ENCODE data around the gene MYO10.
"Not testable (repeated sequence)": the region's sequence is repeated elsewhere in the genome, so short reads cannot be mapped to it uniquely, and the experiment has no call there.

The MYO10 gene

DNA sequence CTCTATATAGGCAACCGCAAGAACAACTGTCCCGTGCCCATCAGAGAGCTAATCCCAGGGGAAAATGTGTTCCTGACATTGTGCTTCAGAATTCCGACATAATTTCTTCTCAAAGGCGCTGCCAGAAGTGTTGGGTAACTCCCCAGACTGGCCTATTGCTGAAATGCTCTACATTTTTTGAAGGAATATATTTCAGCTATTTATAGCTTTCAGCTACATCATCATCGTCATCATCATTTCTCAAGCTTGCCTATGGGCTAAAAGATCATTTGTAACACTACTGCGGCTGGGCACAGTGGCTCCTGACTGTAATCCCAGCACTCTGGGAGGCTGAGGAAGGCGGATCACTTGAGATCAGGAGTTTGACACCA lies 49.7 kb downstream of the MYO10 start:
- DNase-seq: no peak

DNA sequence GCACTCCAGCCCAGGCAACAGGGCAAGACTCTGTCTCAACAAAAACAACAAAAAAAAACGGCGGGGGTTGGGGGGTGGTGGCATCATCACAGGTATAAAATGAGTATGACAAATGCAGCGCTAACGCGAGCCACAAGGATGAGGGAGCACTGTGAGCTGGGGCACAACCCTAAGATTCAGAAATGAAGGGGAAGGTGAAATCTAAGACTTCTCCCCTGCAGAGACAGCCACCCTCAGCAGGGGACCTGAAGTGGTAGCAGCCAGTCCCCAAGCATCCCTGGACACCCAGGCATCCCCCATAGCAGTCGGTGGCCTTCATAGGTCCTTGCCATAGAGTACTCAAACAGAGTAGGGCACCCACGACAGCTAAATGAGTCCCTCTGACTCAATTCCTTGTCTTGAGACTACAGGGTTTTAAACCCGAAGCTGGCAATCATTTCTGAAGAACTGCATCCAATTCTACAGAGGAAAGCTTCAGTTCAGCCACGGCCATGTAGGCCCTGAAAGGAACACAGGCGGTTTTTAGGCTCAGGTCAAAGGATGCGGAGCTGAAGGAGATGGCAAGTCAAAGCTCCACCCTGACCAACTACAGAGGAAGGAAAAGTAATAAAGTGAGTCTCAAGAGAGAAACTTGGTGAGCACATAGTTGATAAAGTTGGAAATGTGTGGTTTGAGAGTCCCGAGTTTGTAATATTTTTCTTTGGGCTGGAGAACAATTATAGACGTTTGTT lies 50.3 kb downstream of the MYO10 start:
- DNase-seq: no peak

DNA sequence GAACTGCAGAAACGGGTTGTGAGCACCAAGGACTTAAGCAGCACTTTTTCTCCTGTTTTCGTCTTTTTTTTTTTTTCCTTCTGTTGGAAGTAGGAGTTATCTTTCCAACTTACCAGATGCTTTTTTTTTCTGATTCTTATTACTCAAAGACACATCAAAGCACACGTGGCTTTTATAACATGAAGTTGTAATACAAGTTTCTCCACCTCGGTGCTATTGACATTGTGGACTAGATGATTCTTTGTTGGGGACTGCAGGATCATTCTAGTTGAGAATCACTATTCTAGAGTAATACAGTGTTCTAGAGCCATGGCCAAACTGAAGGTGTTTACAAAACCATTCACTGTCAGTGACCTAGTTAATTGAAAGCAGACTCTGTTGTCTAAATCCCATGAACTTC lies 51.5 kb downstream of the MYO10 start:
- no peak for DNase-seq

DNA sequence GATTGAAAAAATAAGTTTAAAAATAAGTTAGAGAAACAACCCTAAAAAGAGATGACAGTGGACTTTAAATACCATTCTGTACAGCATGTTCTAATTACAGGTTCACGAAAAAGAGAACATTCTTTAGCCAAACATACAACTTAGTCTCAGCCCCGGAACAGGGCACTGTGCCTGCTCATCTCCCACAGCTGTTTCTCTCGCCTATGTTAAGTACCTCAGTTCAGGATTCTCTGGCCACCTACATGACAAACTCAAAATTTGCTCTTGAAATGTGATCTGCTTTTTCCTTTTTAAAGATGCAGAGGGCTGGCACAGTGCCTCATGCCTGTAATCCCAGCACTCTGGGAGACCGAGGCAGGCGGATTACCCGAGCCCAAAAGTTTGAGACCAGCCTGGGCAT lies 52.3 kb downstream of the MYO10 start:
- no peak for DNase-seq

GRCh38 chr5:16883176-16883575 lies 52.9 kb downstream of the MYO10 start:
- no peak for DNase-seq

DNA sequence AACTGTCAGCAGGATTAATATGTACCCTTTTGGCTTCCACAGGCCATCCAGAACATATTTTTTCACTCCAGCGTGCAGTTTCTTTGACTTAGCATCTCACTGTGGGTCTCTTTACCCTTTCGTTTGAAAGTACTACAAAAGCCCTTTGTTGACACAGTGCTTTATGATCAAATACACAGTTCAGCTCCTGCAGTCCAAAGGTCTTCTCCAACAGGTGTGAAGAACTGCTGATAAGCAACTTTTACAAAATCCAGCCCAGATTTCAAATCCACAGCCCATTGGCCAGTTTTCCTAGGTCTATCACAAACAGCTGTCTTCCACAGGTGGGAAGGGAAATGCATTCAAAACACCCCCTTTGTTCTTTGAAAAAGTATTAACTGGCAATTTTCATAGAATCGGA lies 54.8 kb downstream of the MYO10 start:
- DNase-seq: no peak

DNA sequence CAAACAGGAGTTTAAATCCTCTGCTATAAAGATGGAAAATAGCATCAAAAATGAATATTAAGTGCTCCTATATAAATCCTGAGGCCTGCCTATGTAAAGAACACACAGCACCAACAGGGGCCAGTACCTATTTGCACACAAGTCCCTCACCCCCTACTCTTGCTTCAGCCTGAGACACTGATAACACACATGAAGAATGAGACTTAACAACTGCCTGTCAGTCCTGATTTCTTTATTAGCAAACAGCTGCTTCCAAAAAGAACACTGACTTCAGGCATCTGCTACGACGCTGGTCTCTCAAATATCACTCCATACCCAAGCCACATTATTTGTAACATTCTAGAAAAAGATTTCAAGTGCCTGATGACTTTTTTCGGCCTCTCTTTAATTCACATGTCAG lies 55.5 kb downstream of the MYO10 start:
- DNase-seq: no peak

GRCh38 chr5:16879650-16880049 lies 56.4 kb downstream of the MYO10 start:
- DNase-seq: no peak

DNA sequence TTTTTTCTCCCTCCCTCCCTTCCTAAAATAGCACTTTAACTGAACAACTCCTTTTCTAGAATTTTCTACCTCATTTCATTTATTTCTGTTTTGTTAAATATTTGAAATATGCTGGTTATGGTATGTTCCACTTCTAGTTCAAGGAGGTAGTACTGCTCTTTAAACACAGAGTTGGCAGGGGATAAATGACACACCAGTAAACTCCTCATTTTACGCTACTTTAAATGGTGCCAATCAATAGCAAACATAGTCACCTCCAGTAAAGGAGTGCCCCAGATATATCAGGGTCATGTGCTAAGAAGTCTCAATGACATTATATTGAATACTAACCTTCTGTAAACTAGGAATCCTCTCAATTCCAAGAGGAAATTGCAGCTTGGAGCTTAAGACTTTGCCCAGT lies 56.9 kb downstream of the MYO10 start:
- no peak for DNase-seq

GRCh38 chr5:16877267-16877935 lies 58.7 kb downstream of the MYO10 start:
- no peak for DNase-seq

GRCh38 chr5:16874424-16874823 lies 61.7 kb downstream of the MYO10 start:
- not testable (repeated sequence) for DNase-seq

GRCh38 chr5:16871746-16872339 lies 64.2 kb downstream of the MYO10 start:
- no peak for DNase-seq

DNA sequence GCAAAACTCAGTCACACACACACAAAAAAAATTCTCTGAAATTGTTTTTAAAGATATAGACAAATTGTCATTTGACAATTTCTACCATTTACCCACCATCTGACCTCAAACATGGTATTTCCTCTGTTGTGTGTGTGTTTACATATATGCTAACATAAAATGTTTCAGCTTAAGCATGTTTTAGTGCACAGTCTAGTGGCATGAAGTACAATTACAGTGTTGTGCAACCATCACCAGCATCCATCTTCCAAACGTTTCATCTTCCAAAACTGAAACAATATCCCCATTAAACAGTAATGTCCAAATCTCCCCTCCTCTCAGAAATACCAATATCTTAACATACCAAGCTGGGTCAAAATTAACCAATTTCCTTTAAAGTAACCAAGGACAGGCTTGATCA lies 65.2 kb downstream of the MYO10 start:
- no peak for DNase-seq

GRCh38 chr5:16869821-16870796 lies 66.0 kb downstream of the MYO10 start:
- no peak for DNase-seq

GRCh38 chr5:16867577-16867953 lies 68.5 kb downstream of the MYO10 start:
- no peak for DNase-seq

GRCh38 chr5:16866795-16867576 lies 69.1 kb downstream of the MYO10 start:
- no peak for DNase-seq

- DNase-seq: no peak
Observed at GRCh38 chr5:16866273-16866672, 69.8 kb downstream of the MYO10 start.

DNA sequence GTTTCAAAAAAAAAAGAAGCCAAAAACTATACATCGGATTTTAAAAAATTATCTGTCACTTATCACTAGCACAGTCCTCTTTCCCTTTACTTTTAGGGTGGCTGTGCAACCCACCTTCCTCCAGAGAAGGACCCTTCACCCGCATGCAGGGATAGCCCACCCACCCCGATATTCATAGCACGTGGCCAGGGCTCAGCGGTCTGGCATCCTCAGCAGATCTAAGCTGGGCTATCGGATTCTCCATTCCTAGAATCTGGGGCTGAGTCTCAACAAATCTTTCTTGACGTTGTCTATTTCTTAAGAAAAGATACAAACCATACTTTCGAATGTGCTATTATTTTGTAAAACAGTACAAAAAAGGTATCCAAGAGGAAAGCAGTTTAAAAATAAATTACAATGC lies 70.9 kb downstream of the MYO10 start:
- DNase-seq: no peak

DNA sequence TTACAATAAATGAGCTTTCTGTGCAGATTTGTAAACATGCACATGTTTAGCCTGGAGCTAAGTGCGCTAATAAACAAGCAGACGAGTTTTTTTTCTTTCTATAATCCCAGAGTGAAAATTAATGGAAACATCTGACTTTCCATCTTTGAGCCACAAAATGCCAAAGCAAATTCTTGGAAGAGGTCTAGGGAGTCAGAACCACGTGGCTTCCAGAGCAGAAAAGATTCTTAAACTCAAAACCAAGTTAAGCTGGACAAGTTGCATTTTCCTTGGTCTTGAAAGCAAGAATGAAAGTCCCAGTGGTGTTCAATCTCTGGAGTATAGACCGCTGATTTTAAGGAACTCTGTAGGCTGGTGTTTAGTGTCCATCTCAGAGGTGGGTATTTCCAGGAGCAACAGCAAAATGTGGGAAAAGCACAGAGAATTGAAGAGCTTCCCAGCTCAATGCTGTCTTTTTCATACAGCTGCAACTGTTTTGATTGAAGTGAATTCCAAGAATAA lies 71.4 kb downstream of the MYO10 start:
- DNase-seq: no peak

DNA sequence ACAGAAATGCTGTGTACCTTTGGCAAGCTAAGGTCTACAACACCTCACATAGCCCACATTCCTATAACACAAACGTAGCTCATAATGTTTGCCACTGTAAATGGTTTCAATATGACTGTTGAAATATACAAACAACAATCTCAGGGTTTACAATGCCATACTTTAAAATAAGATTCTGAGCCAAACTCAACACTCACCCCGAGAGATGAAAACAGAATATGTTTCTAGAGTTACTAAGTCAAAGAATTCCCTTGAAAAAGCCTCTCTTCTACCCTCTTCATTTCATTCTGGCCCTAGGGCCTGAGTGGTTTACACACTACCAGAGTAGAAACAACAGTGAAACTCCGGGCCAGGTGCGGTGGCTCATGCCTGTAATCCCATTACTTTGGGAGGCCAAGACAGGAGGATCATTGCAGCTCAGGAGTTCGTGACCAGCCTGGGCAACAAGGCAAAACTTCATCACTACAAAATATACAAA lies 72.6 kb downstream of the MYO10 start:
- no peak for DNase-seq

DNA sequence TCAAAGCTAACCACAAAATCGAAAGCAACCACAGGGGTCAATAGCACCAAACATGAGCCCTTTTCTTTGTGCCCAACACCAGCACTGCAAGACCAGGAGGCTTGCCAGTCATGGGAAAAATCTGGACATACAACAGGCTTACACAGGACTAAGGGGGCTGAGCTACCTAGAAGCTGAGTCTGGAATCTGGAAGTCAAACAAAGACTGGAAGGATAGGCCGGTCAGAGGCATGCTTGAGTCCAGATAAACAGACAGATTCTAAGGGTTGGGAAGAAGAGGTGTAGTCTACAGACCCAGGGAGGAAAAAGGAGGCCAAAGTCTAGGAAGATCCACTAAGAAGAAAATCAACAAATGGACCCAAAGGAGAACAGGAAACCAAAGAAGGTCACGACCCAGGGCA lies 73.3 kb downstream of the MYO10 start:
- no peak for DNase-seq

- no peak for DNase-seq
Observed at GRCh38 chr5:16859346-16859745, 76.7 kb downstream of the MYO10 start.

Measured in OCI-M1 (cell line).